NCI-H2171 treated with DMSO at 0.1 percent for 48 hours (cell line): ENCODE data around the gene TSPAN33.
"Not testable (repeated sequence)": the region's sequence is repeated elsewhere in the genome, so short reads cannot be mapped to it uniquely, and the experiment has no call there.

Experiments
- DNase-seq: peaks from one replicate; lab custom pipeline; 2025; lab: John Stamatoyannopoulos, UW

Gene TSPAN33, protein sequence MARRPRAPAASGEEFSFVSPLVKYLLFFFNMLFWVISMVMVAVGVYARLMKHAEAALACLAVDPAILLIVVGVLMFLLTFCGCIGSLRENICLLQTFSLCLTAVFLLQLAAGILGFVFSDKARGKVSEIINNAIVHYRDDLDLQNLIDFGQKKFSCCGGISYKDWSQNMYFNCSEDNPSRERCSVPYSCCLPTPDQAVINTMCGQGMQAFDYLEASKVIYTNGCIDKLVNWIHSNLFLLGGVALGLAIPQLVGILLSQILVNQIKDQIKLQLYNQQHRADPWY

GRCh38 chr7:129144095-129144833, at the start of gene TSPAN33:
Gene TSPAN33, plus strand, starts transcription at chr7:129144707. Its CDS starts 274 bp downstream, at chr7:129144981.
- DNase-seq, result peak; percentile 71

DNA sequence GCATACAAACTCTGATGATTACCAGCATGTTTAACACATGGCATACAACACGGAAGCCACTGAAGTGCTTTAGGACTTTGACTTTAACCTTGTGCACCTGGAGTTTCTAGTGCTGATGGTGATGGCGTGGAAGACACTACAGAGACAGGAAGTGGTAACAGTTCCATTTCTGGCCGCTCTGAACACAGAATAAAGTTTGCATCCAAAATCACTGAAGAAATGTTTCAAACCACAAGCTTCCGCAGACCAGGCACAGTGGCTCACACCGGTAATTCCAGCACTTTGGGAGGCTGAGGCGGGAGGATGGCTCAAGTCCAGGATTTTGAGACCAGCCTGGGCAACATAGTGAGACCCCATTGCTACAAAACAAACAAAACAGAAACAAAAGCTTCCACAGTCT, 49.2 kb upstream of the TSPAN33 start:
- DNase-seq, result no peak

DNA sequence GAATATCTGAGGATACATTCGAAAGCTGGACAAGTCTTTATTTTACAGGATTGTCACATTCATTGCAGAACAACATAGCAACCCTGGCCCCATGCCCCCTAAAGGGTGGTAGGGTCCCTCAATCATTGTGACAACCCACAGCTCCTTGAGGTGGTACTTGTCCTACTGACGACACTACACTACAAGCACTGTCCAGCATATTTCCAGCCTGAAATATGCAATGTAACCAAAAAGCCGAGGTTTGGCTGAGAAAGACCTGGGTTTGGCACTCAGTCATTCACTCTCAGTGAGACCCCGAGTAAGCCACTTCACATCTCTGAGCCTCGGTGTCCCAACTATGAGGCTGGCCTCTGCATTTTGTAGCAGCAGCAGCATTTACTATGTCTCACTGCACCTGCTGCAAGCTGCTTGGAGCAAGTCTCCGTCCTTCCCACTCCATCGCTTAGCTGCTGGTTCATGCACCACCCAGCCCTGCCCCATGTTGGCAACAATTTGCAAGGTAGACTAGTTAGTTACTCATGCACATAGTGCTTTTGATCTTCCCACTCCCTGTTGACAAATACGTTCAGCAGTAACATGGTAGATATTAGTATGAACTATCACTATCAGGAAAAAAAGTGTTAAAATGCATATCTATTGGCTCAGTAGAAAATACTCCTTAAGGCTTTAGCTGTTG, 46.0 kb upstream of the TSPAN33 start:
- DNase-seq, result no peak

DNA sequence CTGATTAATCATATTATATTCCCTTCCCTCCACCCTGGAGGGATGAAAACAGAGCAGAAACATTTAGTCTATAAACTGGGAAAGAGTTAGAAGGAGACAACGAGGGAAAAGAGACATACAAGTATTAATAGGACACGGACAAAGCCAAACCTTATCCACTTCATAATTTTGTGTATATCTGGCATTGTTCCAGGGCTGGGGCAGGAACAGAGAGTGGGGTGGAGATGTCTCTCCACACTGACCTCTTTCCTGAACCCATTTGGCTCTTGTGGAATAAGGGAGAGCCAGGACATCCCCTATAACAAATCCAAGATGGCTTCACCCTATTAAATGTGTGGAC, 43.7 kb upstream of the TSPAN33 start:
- DNase-seq, result no peak

DNA sequence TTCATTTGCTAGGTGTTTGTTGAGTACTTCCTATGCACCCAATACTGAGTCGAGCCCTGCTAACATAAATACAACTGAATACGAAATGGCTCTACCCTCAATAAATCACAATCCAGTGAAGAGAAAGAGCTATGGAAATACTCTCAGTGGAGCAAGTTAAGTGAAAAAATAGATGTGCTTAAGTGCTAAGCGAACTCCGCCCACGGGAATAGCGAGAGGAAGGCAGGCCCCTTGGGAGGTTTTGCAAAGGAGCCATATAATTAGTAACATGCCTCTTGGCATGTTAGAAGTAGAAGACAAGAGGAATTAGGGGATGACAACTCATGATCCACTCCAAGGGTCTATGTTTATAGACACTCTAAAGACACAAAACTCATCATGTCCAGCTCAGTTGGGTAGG, 42.8 kb upstream of the TSPAN33 start:
- peak; percentile 16 for DNase-seq

GRCh38 chr7:129103561-129104324, 40.8 kb upstream of the TSPAN33 start:
- DNase-seq, result no peak

GRCh38 chr7:129108581-129108980, 35.9 kb upstream of the TSPAN33 start:
- DNase-seq, result no peak

DNA sequence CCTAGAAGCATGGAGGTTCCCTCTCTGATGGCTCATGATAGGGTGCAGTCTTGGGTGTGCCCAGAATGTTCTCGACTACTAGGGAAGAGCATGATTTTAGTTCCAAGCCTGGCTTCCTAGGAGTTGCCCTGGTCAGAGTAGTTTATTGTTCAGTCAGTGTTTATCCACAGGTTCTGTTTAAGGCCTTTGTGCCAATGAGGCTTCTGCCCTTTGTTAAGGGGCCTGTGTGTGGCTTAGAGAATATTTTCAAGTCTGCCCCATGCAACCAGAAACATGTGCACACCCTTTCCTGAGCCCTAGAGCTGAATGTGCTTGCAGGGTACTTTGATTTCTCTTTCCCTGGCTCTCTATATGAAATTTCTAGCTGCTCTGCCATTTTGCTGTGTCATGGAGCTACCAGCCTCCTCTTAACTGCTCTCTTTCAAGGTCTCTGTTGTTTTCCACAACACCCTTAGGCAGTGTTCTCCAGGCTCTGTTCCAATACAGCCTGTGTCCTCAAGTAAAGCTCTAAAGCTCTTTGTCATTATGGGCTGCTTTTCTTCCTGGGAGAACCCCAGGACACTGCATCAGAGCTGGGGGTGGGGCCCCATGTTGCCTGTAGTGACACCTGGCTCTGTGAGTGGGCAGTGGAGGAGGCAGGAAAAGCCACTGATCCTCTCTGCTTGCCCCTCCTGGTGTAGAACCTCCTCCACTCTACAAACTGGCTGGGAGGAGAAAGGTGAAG, 34.1 kb upstream of the TSPAN33 start:
- no peak for DNase-seq

DNA sequence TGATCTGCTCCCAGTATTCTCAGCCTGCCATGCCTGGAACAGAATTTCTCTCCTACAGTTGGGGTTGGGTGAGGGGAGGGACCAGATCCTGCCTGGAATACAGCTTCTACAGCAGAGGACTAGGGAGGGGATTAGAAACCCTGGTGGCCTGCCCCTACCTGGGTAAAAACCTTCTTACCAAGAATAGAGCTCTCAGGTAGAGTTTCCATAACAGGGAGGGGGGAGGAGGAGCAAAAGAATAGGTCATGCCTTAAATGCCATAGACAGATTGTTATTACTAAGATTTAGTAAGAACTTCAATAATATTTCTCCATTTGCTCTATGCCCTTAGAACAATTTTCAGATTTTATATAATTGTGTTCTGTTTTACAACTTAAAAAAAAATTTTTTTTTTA, 33.5 kb upstream of the TSPAN33 start:
- DNase-seq, result no peak

GRCh38 chr7:129115676-129116075, 28.8 kb upstream of the TSPAN33 start:
- DNase-seq, result no peak

- DNase-seq, result no peak
These were observed 26.3 kb upstream of the TSPAN33 start for GRCh38 chr7:129118182-129118581.

- no peak for DNase-seq
These were observed 25.5 kb upstream of the TSPAN33 start for GRCh38 chr7:129118976-129119375.

GRCh38 chr7:129121501-129122077, 22.9 kb upstream of the TSPAN33 start:
- not testable (repeated sequence) for DNase-seq

- DNase-seq, result no peak
These were observed 22.3 kb upstream of the TSPAN33 start for GRCh38 chr7:129122078-129122750.

DNA sequence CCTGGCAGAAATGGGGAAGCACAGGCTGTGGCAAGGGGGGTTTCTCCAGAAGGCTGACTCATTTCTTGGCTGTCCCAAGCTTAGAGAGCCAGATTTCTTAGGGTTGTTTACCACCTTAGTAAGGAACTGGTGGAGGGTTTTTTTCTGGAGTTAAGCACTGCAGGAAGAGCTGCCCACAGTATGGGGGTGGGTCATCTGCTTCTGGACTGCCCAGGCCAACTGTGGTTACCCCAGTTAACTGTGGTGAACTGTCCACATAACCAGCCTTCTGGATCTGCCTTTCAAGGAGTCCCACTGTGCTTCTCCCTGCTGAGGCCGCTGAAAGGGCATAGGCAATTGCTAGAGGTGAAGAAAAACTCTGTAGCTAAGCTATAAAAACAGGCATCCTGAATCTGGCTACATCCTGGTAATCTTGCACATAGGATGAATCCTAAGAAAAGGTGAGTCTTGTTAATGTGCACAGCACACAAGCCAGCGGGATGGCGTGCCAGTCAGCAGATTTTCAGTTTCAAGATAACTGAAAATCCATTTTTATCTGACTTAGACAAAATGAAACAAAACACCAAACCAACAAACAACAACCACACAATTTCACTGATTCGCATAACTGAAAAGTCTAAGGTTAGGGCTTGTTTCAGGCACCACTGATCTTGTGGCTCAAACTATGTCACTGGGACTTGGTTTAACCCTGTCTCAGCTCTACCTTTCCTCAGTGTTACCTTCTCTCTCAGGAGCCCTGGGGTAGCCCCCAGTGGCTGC, 21.6 kb upstream of the TSPAN33 start:
- no peak for DNase-seq

DNA sequence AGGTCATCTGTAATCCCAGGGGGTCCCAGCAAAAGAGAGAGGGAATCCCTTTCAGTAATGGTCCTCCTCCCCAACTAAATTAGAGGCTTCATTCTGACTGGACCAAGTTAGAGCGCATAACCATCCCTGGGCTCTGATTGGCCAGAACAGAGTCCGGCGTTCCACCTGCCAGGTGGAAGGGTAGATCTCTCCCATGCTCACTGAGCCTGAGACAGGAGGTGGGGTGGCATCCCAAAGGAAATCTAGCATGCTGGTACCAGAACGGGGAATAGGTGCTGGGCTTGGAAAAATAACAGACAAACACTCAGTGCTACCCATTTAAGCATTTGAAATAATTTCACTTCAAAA, 21.0 kb upstream of the TSPAN33 start:
- DNase-seq, result no peak

DNA sequence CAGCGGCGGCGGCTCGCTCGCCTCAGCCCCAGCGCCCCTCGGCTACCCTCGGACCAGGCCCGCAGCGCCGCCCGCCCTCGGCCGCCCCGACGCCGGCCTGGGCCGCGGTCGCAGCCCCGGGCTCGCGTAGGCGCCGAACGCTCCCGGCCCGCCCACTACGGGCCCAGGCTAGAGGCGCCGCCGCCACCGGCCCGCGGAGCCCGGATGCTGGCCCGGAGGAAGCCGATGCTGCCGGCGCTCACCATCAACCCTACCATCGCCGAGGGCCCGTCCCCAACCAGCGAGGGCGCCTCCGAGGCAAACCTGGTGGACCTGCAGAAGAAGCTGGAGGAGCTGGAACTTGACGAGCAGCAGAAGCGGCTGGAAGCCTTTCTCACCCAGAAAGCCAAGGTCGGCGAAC, 18.2 kb upstream of the TSPAN33 start:
- no peak for DNase-seq

- DNase-seq, result no peak
These were observed 17.4 kb upstream of the TSPAN33 start for GRCh38 chr7:129127154-129127553.

- no peak for DNase-seq
These were observed 16.9 kb upstream of the TSPAN33 start for GRCh38 chr7:129127601-129128000.

GRCh38 chr7:129134356-129134987, 10.0 kb upstream of the TSPAN33 start:
- DNase-seq, result no peak
